GM23248 (cell line): ENCODE results near the gene CACNA1C. TPM values are rescaled to one million over a fixed set of nuclear protein-coding genes. Genes with fewer than 3 reads are reported as not detected.

Source experiments
- DNase-seq: peaks from one replicate; pipeline ENCODE4 v3.0.0-alpha.2; 2015
- H2AFZ ChIP-seq: fragments of 200-600 bp; sonication (generic); 2 replicates; pipeline ENCODE4 v1.6.1; 2016; ENCODE audit warnings: antibody characterized with exemption
- H3F3A ChIP-seq: fragments of 200-600 bp; sonication (generic); 2 replicates; pipeline ENCODE4 v1.6.1; 2016; ENCODE audit warnings: mild to moderate bottlenecking, antibody characterized with exemption, mixed run types; ENCODE audit not compliant: insufficient read depth
- H3K27ac ChIP-seq: fragments of 200-600 bp; sonication (generic); 2 replicates; pipeline ENCODE4 v1.5.1; 2016; ENCODE audit warnings: mild to moderate bottlenecking
- H3K27me3 ChIP-seq: fragments of 200-600 bp; sonication (generic); replicated peaks from 2 replicates; pipeline ENCODE4 v1.6.1; 2016; ENCODE audit warnings: mild to moderate bottlenecking; ENCODE audit not compliant: insufficient read depth
- H3K36me3 ChIP-seq: fragments of 200-600 bp; sonication (generic); 2 replicates; pipeline ENCODE4 v1.6.1; 2016; ENCODE audit warnings: low read depth, mild to moderate bottlenecking
- H3K4me1 ChIP-seq: fragments of 200-600 bp; sonication (generic); 2 replicates; pipeline ENCODE4 v1.6.1; 2016; ENCODE audit warnings: mild to moderate bottlenecking; ENCODE audit not compliant: insufficient read depth
- H3K4me2 ChIP-seq: fragments of 200-600 bp; sonication (generic); one replicate; pipeline ENCODE4 v1.6.1; 2016; ENCODE audit warnings: mild to moderate bottlenecking; ENCODE audit not compliant: unreplicated experiment
- H3K4me3 ChIP-seq: fragments of 200-600 bp; sonication (generic); 2 replicates; pipeline ENCODE4 v1.5.1; 2016; ENCODE audit warnings: mild to moderate bottlenecking
- H3K79me2 ChIP-seq: fragments of 200-600 bp; sonication (generic); 2 replicates; pipeline ENCODE4 v1.6.1; 2016; ENCODE audit warnings: mild to moderate bottlenecking; ENCODE audit not compliant: insufficient read depth
- H3K9ac ChIP-seq: fragments of 200-600 bp; sonication (generic); 2 replicates; pipeline ENCODE4 v1.6.1; 2016; ENCODE audit warnings: mild to moderate bottlenecking
- H3K9me2 ChIP-seq: fragments of 200-600 bp; sonication (generic); 2 replicates; pipeline ENCODE4 v1.6.1; 2016; ENCODE audit warnings: mixed run types, mild to moderate bottlenecking, moderate library complexity; ENCODE audit not compliant: insufficient read depth
- H3K9me3 ChIP-seq: fragments of 200-600 bp; sonication (generic); one replicate; pipeline ENCODE4 v1.6.1; 2017; ENCODE audit warnings: low read depth
- H4K20me1 ChIP-seq: fragments of 200-600 bp; sonication (generic); 2 replicates; pipeline ENCODE4 v1.6.0; 2016; ENCODE audit not compliant: insufficient read depth
- EZH2 ChIP-seq: fragments of 200-600 bp; sonication (generic); IDR thresholded peaks from 2 replicates; pipeline ENCODE4 v1.6.1; 2018; ENCODE audit warnings: antibody characterized with exemption, mild to moderate bottlenecking; ENCODE audit not compliant: insufficient read depth, poor library complexity, severe bottlenecking
- EZH2phosphoT487 ChIP-seq: fragments of 200-600 bp; sonication (generic); IDR thresholded peaks from 2 replicates; pipeline ENCODE4 v1.6.1; 2018; ENCODE audit warnings: antibody characterized with exemption, moderate library complexity, mild to moderate bottlenecking, low read depth; ENCODE audit not compliant: insufficient read depth
- WGBS, 2 experiments: methylation state at CpG; one replicate each; pipeline ENCODE4 v1.1.6; 2015 to 2017; ENCODE audit warnings: low lambda C conversion rate in 2 of 2, low coverage in 1 of 2; ENCODE audit errors: missing lambda C conversion rate in 2 of 2; 5-methylcytosine and 5-hydroxymethylcytosine counted together
- in situ Hi-C: fragments of 300-500 bp; cut with MboI; formaldehyde crosslinking; loops from 2 replicates; pipeline ENCODE4 v1.15.0; 2020
- polyA plus RNA-seq: library from polyadenylated mRNA; unstranded; fragments of >200 nt; fragmentation: Nextera tagmentation; extraction: Ambion mirVana; gene quantifications from 2 replicates; pipeline ENCODE4 v1.2.1, GENCODE V29; 2016
- total RNA-seq: library from RNA; depleted of rRNA; stranded (reverse); fragments of >200 nt; shearing (Covaris generic); gene quantifications from 2 replicates; pipeline ENCODE4 v1.2.3, GENCODE V29; 2014

CACNA1C gene
- total and polyA plus RNA-seq, 2 experiments from 2014 or later = 4.9 to 11.5 TPM

- no peaks in the 10 kb centered on the region for H3K4me1 ChIP-seq
Measured at GRCh38 chr12:2596441-2596840, 543.7 kb downstream of the CACNA1C start.

GRCh38 chr12:2605301-2605700 lies 552.5 kb downstream of the CACNA1C start:
- in situ Hi-C loops = no loop called here
- TF ChIP-seq EZH2phosphoT487 (no peak), EZH2 (no peak)
- Histone ChIP-seq H2AFZ (no peak overlapping the region), H3K27ac (no peak overlapping the region), H3K4me3 (no peak overlapping the region), H3K9ac (no peak overlapping the region), H3F3A (no peaks in the 10 kb centered on the region), H3K9me2 (no peaks in the 10 kb centered on the region), H3K4me1 (no peaks in the 10 kb centered on the region), H3K36me3 (peaks cover 14% of the 10 kb centered on the region; the same call in 1 of the 2 replicates), H3K79me2 (no peaks in the 10 kb centered on the region), H4K20me1 (no peaks in the 10 kb centered on the region), H3K9me3 (no peaks in the 10 kb centered on the region), H3K4me2 (no peak overlapping the region), H3K27me3 (no peaks in the 10 kb centered on the region)
- WGBS, 2 experiments = 81 to 92% methylated on average over 8 of the region's 8 CpGs
- no peak for DNase-seq

More at GRCh38 chr12:2596441-2596840, 543.7 kb downstream of the CACNA1C start:
- no peak for TF ChIP-seq EZH2phosphoT487
- TF ChIP-seq EZH2 = no peak
- no peaks in the 10 kb centered on the region for H3K79me2 ChIP-seq
- DNase-seq = no peak
- H3K9ac ChIP-seq = no peak overlapping the region
- peaks cover 36% of the 10 kb centered on the region for H3K36me3 ChIP-seq
- H3K9me2 ChIP-seq = no peaks in the 10 kb centered on the region
- no peak overlapping the region for H3K4me2 ChIP-seq
- no peak overlapping the region for H2AFZ ChIP-seq
- H3K27ac ChIP-seq = no peak overlapping the region
- peaks cover 9% of the 10 kb centered on the region for H3K9me3 ChIP-seq
- no peaks in the 10 kb centered on the region for H3K27me3 ChIP-seq
- WGBS, 2 experiments = 86 to 91% methylated on average over 6 of the region's 6 CpGs
- in situ Hi-C loops = loop anchor here (25.0 kb wide), 3 partner anchors 534 to 934 kb away; partner anchors contain the start of genes CACNA1C and LRTM2
- no peaks in the 10 kb centered on the region for H4K20me1 ChIP-seq
- no peaks in the 10 kb centered on the region for H3F3A ChIP-seq
- no peak overlapping the region for H3K4me3 ChIP-seq

GRCh38 chr12:2606186-2606910 lies 553.6 kb downstream of the CACNA1C start:
- WGBS, 2 experiments = 91 to 92% methylated on average over 17 of the region's 17 CpGs
- Histone ChIP-seq H3K9ac (no peak overlapping the region), H3K9me2 (no peaks in the 10 kb centered on the region), H4K20me1 (no peaks in the 10 kb centered on the region), H3K9me3 (no peaks in the 10 kb centered on the region), H3K4me1 (no peaks in the 10 kb centered on the region), H3K36me3 (peaks cover 14% of the 10 kb centered on the region; the same call in 1 of the 2 replicates), H3K79me2 (no peaks in the 10 kb centered on the region), H3K27ac (no peak overlapping the region), H3F3A (no peaks in the 10 kb centered on the region), H3K4me3 (no peak overlapping the region), H2AFZ (no peak overlapping the region), H3K27me3 (no peaks in the 10 kb centered on the region), H3K4me2 (no peak overlapping the region)
- TF ChIP-seq EZH2phosphoT487 (no peak), EZH2 (no peak)
- no peak for DNase-seq
- in situ Hi-C loops = no loop called here

GRCh38 chr12:2607881-2608607 lies 555.3 kb downstream of the CACNA1C start:
- Histone ChIP-seq H3K4me2 (no peak overlapping the region), H3K27ac (no peak overlapping the region), H3K9me3 (no peaks in the 10 kb centered on the region), H4K20me1 (no peaks in the 10 kb centered on the region), H3K79me2 (no peaks in the 10 kb centered on the region), H3K9me2 (no peaks in the 10 kb centered on the region), H3K36me3 (peaks cover 14% of the 10 kb centered on the region; the same call in 1 of the 2 replicates), H3K27me3 (no peaks in the 10 kb centered on the region), H3K4me3 (no peak overlapping the region), H3F3A (peaks cover 16% of the 10 kb centered on the region), H2AFZ (no peak overlapping the region), H3K4me1 (peaks cover 11% of the 10 kb centered on the region), H3K9ac (no peak overlapping the region)
- no peak for DNase-seq
- WGBS, 2 experiments = 96 to 97% methylated on average over 10 of the region's 10 CpGs
- in situ Hi-C loops = no loop called here
- TF ChIP-seq EZH2 = no peak
- no peak for TF ChIP-seq EZH2phosphoT487
